B cell (primary cell): ENCODE results near the gene DHX38. TPM values are rescaled to one million over a fixed set of nuclear protein-coding genes. Genes with fewer than 3 reads are reported as not detected.

Experiments used
- ATAC-seq: fragments of 200-7000 bp; cut with Tn5 transposase; one replicate; pipeline ENCODE4 v1.10.0; 2021; ENCODE audit warnings: low read depth, mild to moderate bottlenecking, moderate number of reproducible peaks, moderate library complexity
- CTCF ChIA-PET: fragments of 350-600 bp; sonication (Branson Sonifier 250); formaldehyde crosslinking; loops from one replicate; lab custom pipeline; 2021; ENCODE audit warnings: antibody characterized with exemption, inconsistent platforms; lab: Charles Lee
- POLR2A ChIA-PET: fragments of 350-600 bp; sonication (Branson Sonifier 250); formaldehyde crosslinking; loops from one replicate; lab custom pipeline; 2021; ENCODE audit warnings: antibody characterized with exemption; lab: Charles Lee
- DNase-seq: peaks from one replicate; pipeline ENCODE4 v3.0.0; 2013
- H2AFZ ChIP-seq: 2 replicates; pipeline ENCODE4 v1.6.1; 2012; ENCODE audit warnings: mild to moderate bottlenecking, low read depth, low read length; ENCODE audit not compliant: insufficient read depth, poor library complexity, severe bottlenecking
- H3K27ac ChIP-seq, 2 donors: 1 replicate in 1 of 2; 2 replicates in 1 of 2; pipeline ENCODE4 v1.5.1; 2012 to 2013; ENCODE audit warnings: low read length in 2 of 2, mild to moderate bottlenecking in 2 of 2, moderate library complexity in 1 of 2
- H3K27me3 ChIP-seq, 4 experiments: fragments of 200-600 bp in 1 of 4; sonication (generic) in 1 of 4; replicated peaks in 1 of 4; 1 replicate in 2 of 4; 2 replicates in 2 of 4; pipeline versions ENCODE4 v1.6.1 to v1.7.0; 2013 to 2016; ENCODE audit warnings: low read length in 3 of 4, mild to moderate bottlenecking in 2 of 4, mixed read lengths in 1 of 4, moderate library complexity in 1 of 4; ENCODE audit not compliant: insufficient read depth in 4 of 4, control insufficient read depth in 3 of 4; ENCODE audit errors: control extremely low read depth in 1 of 4
- H3K36me3 ChIP-seq, 2 experiments: replicated peaks in 1 of 2; 1 replicate in 1 of 2; 2 replicates in 1 of 2; pipeline versions ENCODE4 v1.6.1 to v1.7.1; 2013; ENCODE audit warnings: low read length in 1 of 2; ENCODE audit not compliant: insufficient read depth in 2 of 2, control insufficient read depth in 1 of 2; ENCODE audit errors: control extremely low read depth in 1 of 2, extremely low read depth in 1 of 2
- H3K4me1 ChIP-seq, 2 donors: fragments of 200-600 bp in 1 of 2; sonication (generic) in 1 of 2; 1 replicate in 1 of 2; 2 replicates in 1 of 2; pipeline versions ENCODE4 v1.5.1 to v1.6.1; 2013 to 2017; ENCODE audit warnings: low read length in 2 of 2; ENCODE audit not compliant: control insufficient read depth in 2 of 2, insufficient read depth in 2 of 2
- H3K4me2 ChIP-seq: replicated peaks from 2 replicates; pipeline ENCODE3; 2012; ENCODE audit warnings: mild to moderate bottlenecking, low read depth, low read length; ENCODE audit not compliant: poor library complexity, severe bottlenecking
- H3K4me3 ChIP-seq, 5 experiments: fragments of 200-600 bp in 1 of 5; sonication (generic) in 1 of 5; 1 replicate in 3 of 5; 2 replicates in 2 of 5; pipeline versions ENCODE4 v1.5.1 to v1.7.0; 2011 to 2016; ENCODE audit warnings: low read length in 4 of 5, mild to moderate bottlenecking in 4 of 5, low read depth in 2 of 5, control low read depth in 1 of 5, moderate library complexity in 1 of 5; ENCODE audit not compliant: insufficient read depth in 1 of 5; ENCODE audit errors: control extremely low read depth in 1 of 5, extremely low read depth in 1 of 5
- H3K79me2 ChIP-seq: fragments of 200-600 bp; sonication (generic); one replicate; pipeline ENCODE4 v1.6.0; 2016; ENCODE audit warnings: low read length; ENCODE audit not compliant: control insufficient read depth, insufficient read depth
- H3K9ac ChIP-seq: fragments of 200-600 bp; sonication (generic); 2 replicates; pipeline ENCODE4 v1.6.1; 2017; ENCODE audit warnings: mild to moderate bottlenecking, low read length, moderate library complexity
- H3K9me3 ChIP-seq, 3 donors: one replicate each; pipeline versions ENCODE4 v1.6.1 to v1.7.1; 2013; ENCODE audit warnings: low read length in 2 of 3; ENCODE audit not compliant: control insufficient read depth in 2 of 3, insufficient read depth in 1 of 3; ENCODE audit errors: control extremely low read depth in 1 of 3
- H4K20me1 ChIP-seq: 2 replicates; pipeline ENCODE4 v1.6.0; 2012; ENCODE audit warnings: mild to moderate bottlenecking, low read length; ENCODE audit not compliant: insufficient read depth, control insufficient read depth, poor library complexity, severe bottlenecking
- H3K27ac Mint-ChIP-seq: one replicate; pipeline ENCODE4 v1.8.0; 2021; ENCODE audit warnings: mixed read lengths
- H3K27me3 Mint-ChIP-seq: one replicate; pipeline ENCODE4 v1.8.0; 2021; ENCODE audit warnings: mixed read lengths
- H3K4me1 Mint-ChIP-seq: one replicate; pipeline ENCODE4 v1.8.0; 2021; ENCODE audit warnings: mixed read lengths
- H3K4me3 Mint-ChIP-seq: one replicate; pipeline ENCODE4 v1.8.0; 2021; ENCODE audit warnings: mixed read lengths
- H3K9me3 Mint-ChIP-seq: one replicate; pipeline ENCODE4 v1.8.0; 2022; ENCODE audit warnings: mixed read lengths; ENCODE audit not compliant: insufficient read depth
- CTCF ChIP-seq: fragments of 200-600 bp; IDR thresholded peaks from one replicate; pipeline ENCODE4 v1.8.0; 2022; ENCODE audit warnings: antibody characterized with exemption, mild to moderate bottlenecking
- EZH2 ChIP-seq: IDR thresholded peaks from 2 replicates; pipeline ENCODE4 v1.6.1; 2012; ENCODE audit warnings: borderline replicate concordance, low read depth, mild to moderate bottlenecking, moderate library complexity, low read length; ENCODE audit not compliant: insufficient read depth, poor library complexity, severe bottlenecking
- WGBS: methylation state at CpG from one replicate; pipeline ENCODE4 v1.1.5; 2013; ENCODE audit warnings: missing lambda C conversion rate; ENCODE audit not compliant: insufficient coverage; 5-methylcytosine and 5-hydroxymethylcytosine counted together
- intact Hi-C: fragments of 100-400 bp; cut with micrococcal nuclease; formaldehyde crosslinking; loops from one replicate; pipeline ENCODE4 v1.10.0; 2022
- polyA plus RNA-seq: library from polyadenylated mRNA; depleted of rRNA; stranded (reverse); fragments of >200 nt; gene quantifications from 2 replicates; pipeline ENCODE4 v1.2.3, GENCODE V29; 2012
- total RNA-seq, 2 donors: library from RNA; stranded (reverse); fragments of 120-200 nt in 1 of 2; gene quantifications; 1 replicate in 1 of 2; 2 replicates in 1 of 2; pipeline versions ENCODE4 v1.2.3 to v1.2.4, GENCODE V29; 2013 to 2022

Gene DHX38
- total and polyA plus RNA-seq, 2 donors (not counting 1 experiment from before 2014, with no cell fraction given): 98.2 to 114 TPM

DNA sequence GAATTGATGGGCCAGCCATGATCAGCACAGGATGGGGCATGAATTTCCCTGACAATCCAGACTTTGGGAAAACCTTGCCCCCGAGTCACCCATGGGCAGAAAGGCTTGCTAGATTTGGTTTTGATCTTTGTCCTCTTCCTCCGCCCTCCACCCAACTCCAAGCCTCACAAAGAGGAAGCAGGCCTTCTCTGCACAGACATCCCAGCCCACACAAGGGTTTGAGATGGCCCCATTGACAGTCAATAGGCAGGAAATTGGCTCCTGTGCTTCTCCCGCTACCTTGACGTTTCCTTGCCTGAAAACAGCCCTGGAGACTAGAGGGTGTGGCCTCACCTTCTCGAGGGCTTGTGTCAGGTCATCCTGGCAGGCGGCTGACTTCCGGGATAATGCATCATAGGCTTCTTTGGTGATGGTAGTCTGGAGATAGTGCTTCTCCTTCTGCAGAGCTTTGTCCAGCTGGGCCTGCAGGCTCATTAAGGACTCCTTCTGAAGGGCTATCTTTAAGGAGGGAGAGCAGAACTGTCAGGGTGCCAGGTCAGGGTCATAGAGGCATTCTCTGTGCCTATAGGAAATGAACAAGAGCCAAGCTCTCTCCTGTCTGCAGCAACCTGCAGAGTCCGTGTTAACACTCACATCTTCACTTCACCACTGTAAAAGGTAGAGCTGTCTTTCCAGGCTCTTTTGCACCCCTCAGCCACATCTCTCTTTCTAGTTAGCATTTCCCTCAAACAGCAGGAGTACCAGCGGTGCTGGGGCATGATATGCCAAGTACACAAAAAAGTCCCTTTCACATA lies 32.2 kb downstream of the DHX38 start:
- H3K9ac ChIP-seq: no peak overlapping the region
- no peaks in the 10 kb centered on the region for H3K36me3 ChIP-seq
- intact Hi-C loops: loop anchor here (2.0 to 5.0 kb wide), 2 partner anchors 76 to 1071 kb away; no protein-coding TSS in a partner anchor
- no peak overlapping the region for H3K27ac ChIP-seq
- no peaks in the 10 kb centered on the region for H3K27me3 ChIP-seq
- CTCF ChIA-PET: interaction anchor here (0.5 to 4.7 kb wide), 25 partner anchors 8 to 1909 kb away, joined by 3 to 47 read pairs (median 4); partner anchors contain the start of genes DHX38 and TXNL4B
- H3K27me3 Mint-ChIP-seq: no peaks in the 10 kb centered on the region
- H3K4me1 ChIP-seq: peaks cover 0 to 6% of the 10 kb centered on the region in 2 donors
- no peaks in the 10 kb centered on the region for H3K79me2 ChIP-seq
- H3K4me2 ChIP-seq: no peak overlapping the region
- POLR2A ChIA-PET: no interaction called here
- no peaks in the 10 kb centered on the region for H3K9me3 ChIP-seq
- H3K27ac Mint-ChIP-seq: no peak overlapping the region
- no peak overlapping the region for H2AFZ ChIP-seq
- no peak for DNase-seq
- 80% methylated on average over 8 of the region's 9 CpGs for WGBS
- ATAC-seq: no peak
- H3K4me1 Mint-ChIP-seq: no peaks in the 10 kb centered on the region
- no peak overlapping the region for H3K4me3 ChIP-seq
- TF ChIP-seq CTCF (no peak), EZH2 (no peak)
- H4K20me1 ChIP-seq: no peaks in the 10 kb centered on the region
- H3K4me3 Mint-ChIP-seq: no peak overlapping the region
- no peaks in the 10 kb centered on the region for H3K9me3 Mint-ChIP-seq

GRCh38 chr16:72126429-72126765 lies 32.8 kb downstream of the DHX38 start:
- Histone ChIP-seq H3K4me1 (peaks cover 0 to 6% of the 10 kb centered on the region in 2 donors), H3K27me3 (no peaks in the 10 kb centered on the region), H3K9me3 (no peaks in the 10 kb centered on the region), H2AFZ (no peak overlapping the region), H4K20me1 (no peaks in the 10 kb centered on the region), H3K36me3 (no peaks in the 10 kb centered on the region), H3K4me3 (no peak overlapping the region), H3K4me2 (no peak overlapping the region), H3K27ac (no peak overlapping the region), H3K79me2 (no peaks in the 10 kb centered on the region), H3K9ac (no peak overlapping the region)
- no peaks in the 10 kb centered on the region for H3K4me1 Mint-ChIP-seq
- H3K4me3 Mint-ChIP-seq: no peak overlapping the region
- TF ChIP-seq CTCF: no peak
- TF ChIP-seq EZH2: no peak
- H3K27ac Mint-ChIP-seq: no peak overlapping the region
- no peaks in the 10 kb centered on the region for H3K27me3 Mint-ChIP-seq
- ChIA-PET CTCF (interaction anchor here (1.2 to 4.7 kb wide), 2 partner anchors 338 to 340 kb away, joined by 4 to 47 read pairs; no protein-coding TSS in a partner anchor), POLR2A (no interaction called here)
- no peaks in the 10 kb centered on the region for H3K9me3 Mint-ChIP-seq
- no peak for ATAC-seq
- 94% methylated on average over 2 of the region's 2 CpGs for WGBS
- intact Hi-C loops: loop anchor here (5.0 kb wide), 1 partner anchor 76 kb away; no protein-coding TSS in a partner anchor
- DNase-seq: no peak
